T-helper 17 cell (primary cell): Measurements from ENCODE around the gene PRR5. TPM values are rescaled to one million over a fixed set of nuclear protein-coding genes. Genes with fewer than 3 reads are reported as not detected.
"Not testable (repeated sequence)": the region's sequence is repeated elsewhere in the genome, so short reads cannot be mapped to it uniquely, and the experiment has no call there.

ENCODE experiments used
- ATAC-seq: fragments of 150-1000 bp; cut with Tn5 transposase; 2 replicates; pipeline ENCODE4 v1.10.0; 2021; ENCODE audit warnings: mild to moderate bottlenecking, moderate library complexity
- DNase-seq, 3 donors: peaks; one replicate each; pipeline versions ENCODE4 v3.0.0 to v3.0.0-alpha.2; 2020 to 2021
- H3K9me3 ChIP-seq: one replicate; pipeline ENCODE4 v1.7.0; 2013; ENCODE audit warnings: low read length, mild to moderate bottlenecking; ENCODE audit not compliant: control insufficient read depth, poor library complexity, severe bottlenecking
- H3K27ac Mint-ChIP-seq: one replicate; pipeline ENCODE4 v1.8.0; 2022; ENCODE audit warnings: mild to moderate bottlenecking, moderate library complexity, mixed read lengths
- H3K27me3 Mint-ChIP-seq: one replicate; pipeline ENCODE4 v1.8.0; 2022; ENCODE audit warnings: mixed read lengths
- H3K36me3 Mint-ChIP-seq: one replicate; pipeline ENCODE4 v1.8.0; 2022; ENCODE audit warnings: low read depth, mixed read lengths
- H3K4me1 Mint-ChIP-seq: one replicate; pipeline ENCODE4 v1.8.0; 2022; ENCODE audit warnings: mild to moderate bottlenecking, mixed read lengths
- H3K4me3 Mint-ChIP-seq: one replicate; pipeline ENCODE4 v1.8.0; 2022; ENCODE audit warnings: mild to moderate bottlenecking, moderate library complexity, mixed read lengths
- total RNA-seq, 4 donors: library from RNA in 2 of 4; stranded (reverse) in 2 of 4; gene quantifications; one replicate each; pipeline ENCODE4 v1.2.3 and lab custom pipeline; 2022 to 2026

PRR5 gene
- total RNA-seq (10 to 100 TPM; 51.8 to 52.2 TPM), total RNA-seq (lab: John Stamatoyannopoulos, UW) (11.6 to 13.3 reads per million in 2 donors)

GRCh38 chr22:44701824-44702478 is at the start of gene PRR5:
TSS of gene PRR5 (plus strand) at chr22:44702204. CDS start at chr22:44702475, 271 bp downstream.
- no peaks in the 10 kb centered on the region for H3K9me3 ChIP-seq
- H3K27me3 Mint-ChIP-seq: no peaks in the 10 kb centered on the region
- H3K27ac Mint-ChIP-seq: peak within 1 kb of the TSS; percentile 63
- peak; percentile 62 to 76 (median 74) for DNase-seq
- peak; percentile 90 for ATAC-seq
- H3K4me1 Mint-ChIP-seq: peaks cover 15% of the 10 kb centered on the region
- no peaks in the 10 kb centered on the region for H3K36me3 Mint-ChIP-seq
- peak within 1 kb of the TSS; percentile 83 for H3K4me3 Mint-ChIP-seq

- not testable (repeated sequence) for DNase-seq, H3K27me3 Mint-ChIP-seq, H3K27ac Mint-ChIP-seq
Observed at GRCh38 chr22:44652866-44653265, 49.1 kb upstream of the PRR5 start.

GRCh38 chr22:44658311-44658953 is 43.6 kb upstream of the PRR5 start:
- ATAC-seq: no peak
- Mint-ChIP-seq H3K27me3 (no peaks in the 10 kb centered on the region), H3K27ac (no peak overlapping the region), H3K4me1 (peaks cover 9% of the 10 kb centered on the region), H3K4me3 (no peak overlapping the region), H3K36me3 (no peaks in the 10 kb centered on the region)
- no peak for DNase-seq
- H3K9me3 ChIP-seq: no peaks in the 10 kb centered on the region

More at GRCh38 chr22:44652866-44653265, 49.1 kb upstream of the PRR5 start:
- H3K4me3 Mint-ChIP-seq, ATAC-seq, H3K4me1 Mint-ChIP-seq, H3K9me3 ChIP-seq, H3K36me3 Mint-ChIP-seq: not testable (repeated sequence)

- H3K9me3 ChIP-seq: no peaks in the 10 kb centered on the region
- DNase-seq (no peak), ATAC-seq (no peak)
- Mint-ChIP-seq H3K36me3 (no peaks in the 10 kb centered on the region), H3K4me3 (no peak overlapping the region), H3K27me3 (no peaks in the 10 kb centered on the region), H3K27ac (no peak overlapping the region), H3K4me1 (peaks cover 15% of the 10 kb centered on the region)
Observed at GRCh38 chr22:44659140-44659539, 42.9 kb upstream of the PRR5 start.

GRCh38 chr22:44660051-44660830 is 41.8 kb upstream of the PRR5 start:
- Mint-ChIP-seq H3K27ac (no peak overlapping the region), H3K27me3 (no peaks in the 10 kb centered on the region), H3K4me3 (no peak overlapping the region), H3K4me1 (peaks cover 22% of the 10 kb centered on the region), H3K36me3 (no peaks in the 10 kb centered on the region)
- H3K9me3 ChIP-seq: no peaks in the 10 kb centered on the region
- DNase-seq: no peak
- no peak for ATAC-seq

GRCh38 chr22:44661070-44661469 is 40.9 kb upstream of the PRR5 start:
- Mint-ChIP-seq H3K27me3 (no peaks in the 10 kb centered on the region), H3K27ac (no peak overlapping the region), H3K36me3 (no peaks in the 10 kb centered on the region), H3K4me1 (peaks cover 27% of the 10 kb centered on the region), H3K4me3 (no peak overlapping the region)
- no peak for ATAC-seq
- no peaks in the 10 kb centered on the region for H3K9me3 ChIP-seq
- no peak for DNase-seq

GRCh38 chr22:44661659-44662569 is 40.1 kb upstream of the PRR5 start:
- DNase-seq: no peak
- H3K4me1 Mint-ChIP-seq: peaks cover 35% of the 10 kb centered on the region
- ATAC-seq: no peak
- H3K9me3 ChIP-seq: no peaks in the 10 kb centered on the region
- H3K27ac Mint-ChIP-seq: no peak overlapping the region
- H3K36me3 Mint-ChIP-seq: no peaks in the 10 kb centered on the region
- H3K4me3 Mint-ChIP-seq: no peak overlapping the region
- no peaks in the 10 kb centered on the region for H3K27me3 Mint-ChIP-seq

- DNase-seq: no peak
- H3K27ac Mint-ChIP-seq: peak overlapping the region; percentile 91
Observed at GRCh38 chr22:44663256-44663999, 38.6 kb upstream of the PRR5 start.

GRCh38 chr22:44664149-44664548 is 37.9 kb upstream of the PRR5 start:
- Mint-ChIP-seq H3K4me1 (peaks cover 41% of the 10 kb centered on the region), H3K27me3 (no peaks in the 10 kb centered on the region), H3K4me3 (peak overlapping the region; percentile 67), H3K27ac (peak overlapping the region; percentile 91), H3K36me3 (no peaks in the 10 kb centered on the region)
- H3K9me3 ChIP-seq: no peaks in the 10 kb centered on the region
- peak in 1 of 3 donors; percentile 24 for DNase-seq
- ATAC-seq: peak; percentile 32

More at GRCh38 chr22:44663256-44663999, 38.6 kb upstream of the PRR5 start:
- ATAC-seq: no peak
- no peaks in the 10 kb centered on the region for H3K27me3 Mint-ChIP-seq
- H3K4me1 Mint-ChIP-seq: peaks cover 41% of the 10 kb centered on the region
- peak overlapping the region; percentile 12 for H3K4me3 Mint-ChIP-seq
- H3K36me3 Mint-ChIP-seq: no peaks in the 10 kb centered on the region
- no peaks in the 10 kb centered on the region for H3K9me3 ChIP-seq

- no peak for DNase-seq
- peak overlapping the region; percentile 91 for H3K27ac Mint-ChIP-seq
- ATAC-seq: no peak
- H3K27me3 Mint-ChIP-seq: no peaks in the 10 kb centered on the region
- no peaks in the 10 kb centered on the region for H3K9me3 ChIP-seq
- peaks cover 41% of the 10 kb centered on the region for H3K4me1 Mint-ChIP-seq
- peak overlapping the region; percentile 67 for H3K4me3 Mint-ChIP-seq
- H3K36me3 Mint-ChIP-seq: no peaks in the 10 kb centered on the region
Observed at GRCh38 chr22:44665115-44665514, 36.9 kb upstream of the PRR5 start.

GRCh38 chr22:44666207-44666585 is 35.8 kb upstream of the PRR5 start:
- peaks cover 45% of the 10 kb centered on the region for H3K4me1 Mint-ChIP-seq
- H3K4me3 Mint-ChIP-seq: no peak overlapping the region
- peak overlapping the region; percentile 91 for H3K27ac Mint-ChIP-seq
- H3K36me3 Mint-ChIP-seq: no peaks in the 10 kb centered on the region
- H3K27me3 Mint-ChIP-seq: no peaks in the 10 kb centered on the region
- no peak for ATAC-seq
- no peak for DNase-seq
- no peaks in the 10 kb centered on the region for H3K9me3 ChIP-seq

- ATAC-seq (no peak), DNase-seq (no peak)
- H3K9me3 ChIP-seq: no peaks in the 10 kb centered on the region
- H3K36me3 Mint-ChIP-seq: no peaks in the 10 kb centered on the region
- H3K27ac Mint-ChIP-seq: peak overlapping the region; percentile 91
- H3K27me3 Mint-ChIP-seq: no peaks in the 10 kb centered on the region
- H3K4me1 Mint-ChIP-seq: peaks cover 55% of the 10 kb centered on the region
- peak overlapping the region; percentile 83 for H3K4me3 Mint-ChIP-seq
Observed at GRCh38 chr22:44667276-44667675, 34.7 kb upstream of the PRR5 start.
